Fibroblast of lung (primary cell): ENCODE measurements around the gene ANKMY1.

Experiments
- EZH2 ChIP-seq: IDR thresholded peaks from 2 replicates; pipeline ENCODE4 v1.5.1; 2012; ENCODE audit warnings: low read length, control low read depth, mild to moderate bottlenecking; ENCODE audit errors: missing control alignments
- TF ChIP-seq, protein P1 (sequence below), 2 donors: IDR thresholded peaks in 1 of 2; conservative IDR thresholded peaks in 1 of 2; 1 replicate in 1 of 2; 2 replicates in 1 of 2; pipeline ENCODE4 v1.5.1; 2011 to 2012; ENCODE audit warnings: low read length in 2 of 2, control low read depth in 1 of 2, inconsistent platforms in 1 of 2, low read depth in 1 of 2, mild to moderate bottlenecking in 1 of 2

DNA sequence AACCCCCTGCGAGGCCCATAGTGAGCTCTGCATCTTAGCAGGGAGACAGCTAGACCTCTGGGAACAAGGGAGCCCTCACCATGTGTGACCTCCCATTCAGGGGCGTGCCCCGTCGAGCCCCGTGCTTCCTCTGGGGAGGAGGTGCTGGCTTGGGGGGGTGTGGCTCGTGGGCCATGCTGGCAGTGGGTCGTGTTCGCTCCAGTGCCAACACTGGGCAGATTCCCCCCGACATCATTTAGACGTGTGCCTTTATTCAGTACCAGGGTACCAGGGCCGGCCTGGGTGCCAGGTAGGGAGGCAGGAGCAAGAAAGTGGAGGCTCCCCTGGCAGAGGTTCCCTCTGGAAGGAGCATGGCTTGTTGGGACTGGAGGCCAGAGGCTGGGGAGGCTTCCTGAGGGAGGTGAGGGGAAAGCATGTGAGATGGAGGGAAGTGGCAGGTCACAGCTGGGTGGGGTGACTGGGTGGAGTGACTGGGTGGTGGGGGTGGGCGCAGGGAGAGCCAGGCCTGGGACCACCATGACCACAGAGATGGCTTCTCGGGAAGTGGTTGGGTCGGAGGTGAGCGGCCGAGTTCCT is 107.2 kb downstream of the ANKMY1 start:
- TF ChIP-seq, protein P1, sequence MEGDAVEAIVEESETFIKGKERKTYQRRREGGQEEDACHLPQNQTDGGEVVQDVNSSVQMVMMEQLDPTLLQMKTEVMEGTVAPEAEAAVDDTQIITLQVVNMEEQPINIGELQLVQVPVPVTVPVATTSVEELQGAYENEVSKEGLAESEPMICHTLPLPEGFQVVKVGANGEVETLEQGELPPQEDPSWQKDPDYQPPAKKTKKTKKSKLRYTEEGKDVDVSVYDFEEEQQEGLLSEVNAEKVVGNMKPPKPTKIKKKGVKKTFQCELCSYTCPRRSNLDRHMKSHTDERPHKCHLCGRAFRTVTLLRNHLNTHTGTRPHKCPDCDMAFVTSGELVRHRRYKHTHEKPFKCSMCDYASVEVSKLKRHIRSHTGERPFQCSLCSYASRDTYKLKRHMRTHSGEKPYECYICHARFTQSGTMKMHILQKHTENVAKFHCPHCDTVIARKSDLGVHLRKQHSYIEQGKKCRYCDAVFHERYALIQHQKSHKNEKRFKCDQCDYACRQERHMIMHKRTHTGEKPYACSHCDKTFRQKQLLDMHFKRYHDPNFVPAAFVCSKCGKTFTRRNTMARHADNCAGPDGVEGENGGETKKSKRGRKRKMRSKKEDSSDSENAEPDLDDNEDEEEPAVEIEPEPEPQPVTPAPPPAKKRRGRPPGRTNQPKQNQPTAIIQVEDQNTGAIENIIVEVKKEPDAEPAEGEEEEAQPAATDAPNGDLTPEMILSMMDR (conservative IDR thresholded peaks at IDR 0.05 in 1 of 2, IDR thresholded peaks at IDR 0.05 in 1 of 2; ENCODE audit: low read depth in 1 of 2, low read length in 2 of 2) = no peak
- TF ChIP-seq EZH2 = no peak
